H1 (cell line): ENCODE data around the gene DPYD. TPM values are rescaled to one million over a fixed set of nuclear protein-coding genes. Genes with fewer than 3 reads are reported as not detected.

ENCODE experiments used
- CTCF ChIA-PET: fragments of 300-600 bp; sonication (Branson Sonifier 250); formaldehyde crosslinking; loops from one replicate; lab custom pipeline; 2021; ENCODE audit not compliant: partially characterized antibody; lab: Charles Lee
- POLR2A ChIA-PET: fragments of 300-600 bp; sonication (Branson Sonifier 250); formaldehyde crosslinking; loops from one replicate; lab custom pipeline; 2021; ENCODE audit warnings: inconsistent platforms; ENCODE audit not compliant: partially characterized antibody; lab: Charles Lee
- DNase-seq, 2 experiments: peaks; one replicate each; pipeline versions ENCODE4 v3.0.0 to v3.0.0-alpha.2; 2010 to 2022; ENCODE audit warnings: low spot score in 2 of 2, low read depth in 1 of 2, mixed read lengths in 1 of 2
- FAIRE-seq: peaks from 2 replicates; lab custom pipeline; 2011; peaks lifted over from hg19 to GRCh38; lab: Jason Lieb, UNC
- H2AFZ ChIP-seq: 2 replicates; pipeline ENCODE4 v1.8.1; 2012; ENCODE audit warnings: low read length, inconsistent platforms
- H2AK5ac ChIP-seq: 2 replicates; pipeline ENCODE4 v1.6.1; 2013; ENCODE audit warnings: low read depth, low read length
- H2BK120ac ChIP-seq: replicated peaks from 2 replicates; pipeline ENCODE3; 2013; ENCODE audit warnings: low read depth, low read length, inconsistent platforms
- H2BK12ac ChIP-seq: 2 replicates; pipeline ENCODE4 v1.6.1; 2013; ENCODE audit warnings: low read depth, low read length
- H2BK15ac ChIP-seq: 2 replicates; pipeline ENCODE4 v1.6.1; 2013; ENCODE audit warnings: low read length
- H2BK20ac ChIP-seq: 2 replicates; pipeline ENCODE4 v1.6.1; 2013; ENCODE audit warnings: low read length
- H2BK5ac ChIP-seq: 2 replicates; pipeline ENCODE4 v1.6.1; 2013; ENCODE audit warnings: low read depth, low read length
- H3K14ac ChIP-seq: 2 replicates; pipeline ENCODE4 v1.6.1; 2013; ENCODE audit warnings: inconsistent platforms; ENCODE audit not compliant: insufficient read length
- H3K18ac ChIP-seq: 2 replicates; pipeline ENCODE4 v1.6.1; 2013; ENCODE audit warnings: low read length; ENCODE audit errors: extremely low read depth
- H3K23ac ChIP-seq: 2 replicates; pipeline ENCODE4 v1.6.1; 2013; ENCODE audit warnings: inconsistent platforms; ENCODE audit not compliant: insufficient read length
- H3K23me2 ChIP-seq: 2 replicates; pipeline ENCODE4 v1.6.1; 2013; ENCODE audit warnings: low read depth, low read length
- H3K27ac ChIP-seq: 2 replicates; pipeline ENCODE4 v1.6.1; 2011; ENCODE audit warnings: low read depth, low read length, inconsistent platforms
- H3K27me3 ChIP-seq, 4 experiments: replicated peaks in 1 of 4; 1 replicate in 1 of 4; 2 replicates in 3 of 4; pipeline versions ENCODE4 v1.6.1 to v1.8.1; 2011 to 2013; ENCODE audit warnings: low read length in 3 of 4, mild to moderate bottlenecking in 3 of 4, inconsistent platforms in 2 of 4, mixed read lengths in 2 of 4, moderate library complexity in 1 of 4; ENCODE audit not compliant: control insufficient read depth in 3 of 4, insufficient read depth in 3 of 4; ENCODE audit errors: extremely low read depth in 1 of 4
- H3K36me3 ChIP-seq, 4 experiments: 2 replicates each; pipeline versions ENCODE4 v1.6.1 to v1.8.1; 2011 to 2013; ENCODE audit warnings: mild to moderate bottlenecking in 4 of 4, low read length in 3 of 4, moderate library complexity in 2 of 4, control low read depth in 1 of 4, inconsistent platforms in 1 of 4; ENCODE audit not compliant: insufficient read depth in 4 of 4, control insufficient read depth in 2 of 4
- H3K4ac ChIP-seq: replicated peaks from 2 replicates; pipeline ENCODE3; 2013; ENCODE audit warnings: low read length, low read depth, mixed read lengths, inconsistent platforms; ENCODE audit not compliant: insufficient read length
- H3K4me1 ChIP-seq, 4 experiments: replicated peaks in 1 of 4; 1 replicate in 1 of 4; 2 replicates in 3 of 4; pipeline versions ENCODE4 v1.6.1 to v1.8.1; 2011 to 2013; ENCODE audit warnings: low read length in 3 of 4, inconsistent platforms in 2 of 4, mixed read lengths in 1 of 4; ENCODE audit not compliant: insufficient read depth in 4 of 4, control insufficient read depth in 3 of 4
- H3K4me2 ChIP-seq, 2 experiments: 2 replicates each; pipeline versions ENCODE4 v1.6.1 to v1.8.1; 2011 to 2013; ENCODE audit warnings: low read depth in 2 of 2, low read length in 2 of 2, control low read depth in 1 of 2, inconsistent platforms in 1 of 2, mild to moderate bottlenecking in 1 of 2; ENCODE audit not compliant: insufficient read depth in 1 of 2
- H3K4me3 ChIP-seq, 4 experiments: fragments of 200-600, 300-600 bp in 1 of 4; sonication (generic), shearing (Covaris generic), sonication (Bioruptor Twin) in 1 of 4; 2 replicates each; pipeline versions ENCODE4 v1.5.1 to v1.8.1; 2011 to 2016; ENCODE audit warnings: low read length in 4 of 4, low read depth in 3 of 4, control low read depth in 2 of 4, inconsistent platforms in 2 of 4, mild to moderate bottlenecking in 2 of 4, mixed read lengths in 1 of 4, moderate library complexity in 1 of 4; ENCODE audit not compliant: insufficient read depth in 2 of 4; ENCODE audit errors: extremely low read depth in 1 of 4
- H3K56ac ChIP-seq: replicated peaks from 2 replicates; pipeline ENCODE3; 2013; ENCODE audit warnings: low read depth, mild to moderate bottlenecking, mixed read lengths, low read length, inconsistent platforms; ENCODE audit not compliant: insufficient read length
- H3K79me1 ChIP-seq: 2 replicates; pipeline ENCODE4 v1.6.1; 2013; ENCODE audit warnings: low read depth, low read length, control low read depth
- H3K79me2 ChIP-seq, 2 experiments: 2 replicates each; pipeline versions ENCODE4 v1.6.1 to v1.8.1; 2012 to 2013; ENCODE audit warnings: low read length in 2 of 2, mild to moderate bottlenecking in 2 of 2, inconsistent platforms in 1 of 2; ENCODE audit not compliant: insufficient read depth in 2 of 2, control insufficient read depth in 1 of 2
- H3K9ac ChIP-seq, 4 experiments: replicated peaks in 1 of 4; 1 replicate in 1 of 4; 2 replicates in 3 of 4; pipeline versions ENCODE4 v1.6.1 to v1.8.1; 2011 to 2013; ENCODE audit warnings: low read depth in 3 of 4, low read length in 3 of 4, control low read depth in 2 of 4, mild to moderate bottlenecking in 2 of 4, moderate library complexity in 2 of 4, inconsistent platforms in 1 of 4; ENCODE audit errors: extremely low read depth in 1 of 4
- H3K9me3 ChIP-seq, 2 experiments: 2 replicates each; pipeline versions ENCODE4 v1.6.1 to v1.8.1; 2012 to 2013; ENCODE audit warnings: mild to moderate bottlenecking in 2 of 2, moderate library complexity in 2 of 2, control low read depth in 1 of 2, inconsistent platforms in 1 of 2, low read depth in 1 of 2, low read length in 1 of 2, mixed read lengths in 1 of 2; ENCODE audit not compliant: insufficient read depth in 2 of 2
- H4K20me1 ChIP-seq, 2 experiments: replicated peaks in 1 of 2; 2 replicates each; pipeline versions ENCODE3 to v1.8.1; 2011 to 2013; ENCODE audit warnings: inconsistent platforms in 2 of 2, low read length in 2 of 2, mild to moderate bottlenecking in 1 of 2; ENCODE audit not compliant: insufficient read depth in 2 of 2, control insufficient read depth in 1 of 2
- H4K5ac ChIP-seq: 2 replicates; pipeline ENCODE4 v1.6.1; 2013; ENCODE audit warnings: low read length, low read depth, mixed read lengths, inconsistent platforms; ENCODE audit not compliant: insufficient read length
- H4K8ac ChIP-seq: 2 replicates; pipeline ENCODE4 v1.8.0; 2013; ENCODE audit warnings: mild to moderate bottlenecking, moderate library complexity, low read length, inconsistent platforms; ENCODE audit not compliant: insufficient read depth; ENCODE audit errors: extremely low read depth
- H4K91ac ChIP-seq: replicated peaks from 2 replicates; pipeline ENCODE3; 2013; ENCODE audit warnings: low read length, mixed read lengths, inconsistent platforms; ENCODE audit not compliant: insufficient read length
- ASH2L ChIP-seq: fragments of 200-600, 300-600 bp; sonication (generic); IDR thresholded peaks from one replicate; pipeline ENCODE4 v1.7.1; 2017; ENCODE audit warnings: low read length
- BCL11A ChIP-seq, 2 experiments: IDR thresholded peaks; one replicate each; pipeline ENCODE4 v1.6.1; 2011; ENCODE audit warnings: low read depth in 2 of 2, low read length in 2 of 2, mild to moderate bottlenecking in 2 of 2
- CBX8 ChIP-seq: fragments of 300-800, 300-1000 bp; sonication (generic); IDR thresholded peaks from 2 replicates; pipeline ENCODE4 v1.7.1; 2016; ENCODE audit warnings: low read depth, low read length, borderline replicate concordance
- FOSL1 ChIP-seq: IDR thresholded peaks from 2 replicates; pipeline ENCODE4 v1.6.1; 2011; ENCODE audit warnings: mild to moderate bottlenecking, low read depth, low read length, moderate library complexity; ENCODE audit not compliant: insufficient read depth
- GTF2F1 ChIP-seq: IDR thresholded peaks from 2 replicates; pipeline ENCODE4 v1.6.1; 2012; ENCODE audit warnings: low read depth, low read length, improper control_type of control experiment, borderline replicate concordance
- KDM1A ChIP-seq: fragments of 200-600, 300-600 bp; sonication (generic); IDR thresholded peaks from 2 replicates; pipeline ENCODE4 v1.7.1; 2016; ENCODE audit warnings: mild to moderate bottlenecking, low read length, borderline replicate concordance
- NRF1 ChIP-seq: IDR thresholded peaks from 2 replicates; pipeline ENCODE4 v1.6.1; 2011; ENCODE audit warnings: mild to moderate bottlenecking, low read depth, low read length, improper control_type of control experiment
- RFX5 ChIP-seq: IDR thresholded peaks from 2 replicates; pipeline ENCODE4 v1.6.1; 2011; ENCODE audit warnings: low read depth, low read length, improper control_type of control experiment, borderline replicate concordance
- SIX5 ChIP-seq: IDR thresholded peaks from 2 replicates; pipeline ENCODE4 v1.6.1; 2011; ENCODE audit warnings: mild to moderate bottlenecking, low read depth, low read length
- TBP ChIP-seq: IDR thresholded peaks from 2 replicates; pipeline ENCODE4 v1.6.1; 2011; ENCODE audit warnings: low read depth, low read length, improper control_type of control experiment
- TEAD4 ChIP-seq: IDR thresholded peaks from 2 replicates; pipeline ENCODE4 v1.6.1; 2012; ENCODE audit warnings: low read depth, low read length, inconsistent platforms, mixed read lengths
- ZNF274 ChIP-seq: IDR thresholded peaks from 2 replicates; pipeline ENCODE4 v1.7.0; 2012; ENCODE audit warnings: low read length, borderline replicate concordance; ENCODE audit errors: extremely low read depth
- WGBS, 2 experiments: shearing (Covaris generic) in 1 of 2; methylation state at CpG; one replicate each; pipeline versions ENCODE4 v1.1.6 to v1.1.7; 2013 to 2015; ENCODE audit warnings: low lambda C conversion rate in 2 of 2, mixed read lengths in 2 of 2, inconsistent platforms in 1 of 2, low coverage in 1 of 2, missing lambda C conversion rate in 1 of 2; ENCODE audit not compliant: insufficient replicate concordance in 2 of 2, insufficient coverage in 1 of 2, insufficient read length in 1 of 2; ENCODE audit errors: extremely low coverage in 1 of 2, missing lambda C conversion rate in 1 of 2; 5-methylcytosine and 5-hydroxymethylcytosine counted together
- polyA plus RNA-seq, 7 experiments: library from polyadenylated mRNA; depleted of rRNA in 3 of 7; stranded (reverse) in 5 of 7; unstranded in 2 of 7; fragments of >200 nt in 5 of 7; fragments of 200-250 nt in 2 of 7; gene quantifications; 1 replicate in 5 of 7; 2 replicates in 1 of 7; 4 replicates in 1 of 7; pipeline versions ENCODE4 v1.2.1 to v1.2.3, GENCODE V29; 2011 to 2013; ENCODE audit warnings: missing spikeins in 2 of 7, mixed read lengths in 2 of 7
- total RNA-seq: library from RNA; stranded (reverse); fragmentation: NEBNext Ultra II Directional; extraction: Animal tissue kit (Norgen Biotek cat#: 25700); gene quantifications from 2 replicates; pipeline ENCODE4 v1.2.1, GENCODE V29; 2021
- TF ChIP-seq, protein P1 (sequence below): IDR thresholded peaks from 2 replicates; pipeline ENCODE4 v1.6.1; 2011; ENCODE audit warnings: low read depth, mild to moderate bottlenecking, low read length; ENCODE audit not compliant: insufficient read depth
- TF ChIP-seq, protein P2 (sequence below): IDR thresholded peaks from 2 replicates; pipeline ENCODE4 v1.6.1; 2012; ENCODE audit warnings: inconsistent platforms

The DPYD gene
- total and polyA plus RNA-seq, 2 of the 8 experiments (the other 6 are each of a cell fraction or from before 2014, with no cell fraction given) = 0.29 to 0.73 TPM

DNA sequence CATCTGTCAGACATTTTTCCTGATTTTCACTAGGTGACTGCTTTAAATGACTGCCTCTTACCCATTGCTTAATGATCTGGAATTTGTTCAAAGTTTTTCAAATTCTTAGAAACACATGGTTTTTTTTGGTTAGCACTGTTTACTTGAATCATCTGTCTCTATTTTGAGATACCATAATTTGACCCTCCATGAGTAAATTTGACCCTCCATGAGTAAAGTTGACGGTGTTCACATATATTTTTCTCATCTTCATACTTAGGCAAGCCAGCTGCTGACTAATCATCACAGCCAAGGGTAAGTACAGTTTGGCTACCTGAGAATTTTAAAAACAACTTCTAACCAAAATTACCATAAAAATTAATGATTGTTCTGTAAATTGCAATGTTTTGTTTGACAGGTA lies 612.7 kb downstream of the DPYD start:
- Histone ChIP-seq H3K4me2 (no peak overlapping the region), H3K18ac (no peak overlapping the region), H3K9ac (no peak overlapping the region), H4K5ac (no peak overlapping the region), H2BK120ac (no peak overlapping the region), H3K4me1 (0 out of 7 replicates have a peak, but pooled peaks cover 0 to 3% (median 0%) of the 10 kb centered on the region in 4 experiments), H2BK5ac (no peak overlapping the region), H2AFZ (no peak overlapping the region), H2AK5ac (no peak overlapping the region), H3K36me3 (no peaks in the 10 kb centered on the region), H4K8ac (no peak overlapping the region), H2BK15ac (no peak overlapping the region), H3K27ac (no peak overlapping the region), H2BK12ac (no peak overlapping the region), H3K27me3 (no peaks in the 10 kb centered on the region), H4K20me1 (no peaks in the 10 kb centered on the region), H3K23ac (no peak overlapping the region), H3K14ac (no peak overlapping the region), H3K79me2 (no peaks in the 10 kb centered on the region), H3K9me3 (no peaks in the 10 kb centered on the region), H3K4ac (no peak overlapping the region), H3K56ac (no peak overlapping the region), H4K91ac (no peak overlapping the region), H3K79me1 (no peaks in the 10 kb centered on the region), H3K4me3 (no peak overlapping the region), H3K23me2 (no peaks in the 10 kb centered on the region), H2BK20ac (no peak overlapping the region)
- DNase-seq (no peak), FAIRE-seq (no peak)
- WGBS, 2 experiments = 100% methylated on average over 1 of the region's 1 CpG; no CpG with 5 or more reads in 1 of the 2 experiments
- ChIA-PET CTCF (no interaction called here), POLR2A (no interaction called here)
- TF ChIP-seq FOSL1 = no peak
- no peak for TF ChIP-seq TEAD4
- no peak for TF ChIP-seq NRF1
- no peak for TF ChIP-seq ZNF274
- TF ChIP-seq CBX8 = no peak
- TF ChIP-seq BCL11A (IDR thresholded peaks at IDR 0.05; ENCODE audit: low read depth in 2 of 2, low read length in 2 of 2) = no peak
- TF ChIP-seq, protein P1, sequence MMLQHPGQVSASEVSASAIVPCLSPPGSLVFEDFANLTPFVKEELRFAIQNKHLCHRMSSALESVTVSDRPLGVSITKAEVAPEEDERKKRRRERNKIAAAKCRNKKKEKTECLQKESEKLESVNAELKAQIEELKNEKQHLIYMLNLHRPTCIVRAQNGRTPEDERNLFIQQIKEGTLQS = no peak
- TF ChIP-seq TBP = no peak
- no peak for TF ChIP-seq KDM1A
- TF ChIP-seq SIX5 = no peak
- TF ChIP-seq, protein P2, sequence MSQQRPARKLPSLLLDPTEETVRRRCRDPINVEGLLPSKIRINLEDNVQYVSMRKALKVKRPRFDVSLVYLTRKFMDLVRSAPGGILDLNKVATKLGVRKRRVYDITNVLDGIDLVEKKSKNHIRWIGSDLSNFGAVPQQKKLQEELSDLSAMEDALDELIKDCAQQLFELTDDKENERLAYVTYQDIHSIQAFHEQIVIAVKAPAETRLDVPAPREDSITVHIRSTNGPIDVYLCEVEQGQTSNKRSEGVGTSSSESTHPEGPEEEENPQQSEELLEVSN = no peak
- no peak for TF ChIP-seq RFX5
- no peak for TF ChIP-seq GTF2F1
- no peak for TF ChIP-seq ASH2L
